DOHH2 (cell line): ENCODE data around the gene LANCL2.

Experiments used
- H3F3A ChIP-seq: fragments of 200-600 bp; sonication (generic), shearing (Covaris generic); 2 replicates; pipeline ENCODE4 v1.6.0; 2016; ENCODE audit warnings: antibody characterized with exemption, mild to moderate bottlenecking; ENCODE audit not compliant: control insufficient read depth, insufficient read depth
- H3K27ac ChIP-seq: fragments of 200-600 bp; sonication (generic); 2 replicates; pipeline ENCODE4 v1.5.1; 2014; ENCODE audit warnings: low read depth, mild to moderate bottlenecking, low read length, moderate library complexity
- H3K27me3 ChIP-seq: fragments of 200-600 bp; sonication (generic); 2 replicates; pipeline ENCODE4 v1.6.1; 2014; ENCODE audit warnings: mild to moderate bottlenecking, low read length, mixed read lengths; ENCODE audit not compliant: control insufficient read depth
- H3K36me3 ChIP-seq: fragments of 200-600 bp; sonication (generic); 2 replicates; pipeline ENCODE4 v1.6.1; 2014; ENCODE audit warnings: mild to moderate bottlenecking, low read length, moderate library complexity, mixed read lengths; ENCODE audit not compliant: control insufficient read depth
- H3K4me1 ChIP-seq: fragments of 200-600 bp; sonication (generic); 2 replicates; pipeline ENCODE4 v1.6.1; 2014; ENCODE audit warnings: mild to moderate bottlenecking, low read length, mixed read lengths; ENCODE audit not compliant: control insufficient read depth
- H3K4me2 ChIP-seq: fragments of 200-600 bp; sonication (generic); 2 replicates; pipeline ENCODE4 v1.6.0; 2014; ENCODE audit warnings: mild to moderate bottlenecking, low read length, moderate library complexity
- H3K4me3 ChIP-seq: fragments of 200-600 bp; sonication (generic); 2 replicates; pipeline ENCODE4 v1.5.1; 2014; ENCODE audit warnings: mild to moderate bottlenecking, low read length, mixed read lengths
- H3K79me2 ChIP-seq: fragments of 200-600 bp; sonication (generic); 2 replicates; pipeline ENCODE4 v1.6.1; 2014; ENCODE audit warnings: mild to moderate bottlenecking, low read length, mixed read lengths; ENCODE audit not compliant: control insufficient read depth
- H3K9me2 ChIP-seq: fragments of 200-600 bp; sonication (generic); replicated peaks from 2 replicates; pipeline ENCODE4 v1.6.1; 2014; ENCODE audit warnings: mild to moderate bottlenecking, low read length, mixed read lengths; ENCODE audit not compliant: control insufficient read depth
- H3K9me3 ChIP-seq: fragments of 200-600 bp; sonication (generic); 2 replicates; pipeline ENCODE4 v1.6.1; 2014; ENCODE audit warnings: antibody characterized with exemption, low read length, mixed read lengths; ENCODE audit not compliant: control insufficient read depth, insufficient read depth
- H4K20me1 ChIP-seq: fragments of 200-600 bp; sonication (generic); 2 replicates; pipeline ENCODE4 v1.6.0; 2014; ENCODE audit warnings: low read depth, mild to moderate bottlenecking, antibody characterized with exemption, low read length, moderate library complexity; ENCODE audit not compliant: control insufficient read depth, insufficient read depth
- EZH2phosphoT487 ChIP-seq: fragments of 200-600 bp; sonication (generic); IDR thresholded peaks from 2 replicates; pipeline ENCODE4 v1.6.1; 2017; ENCODE audit warnings: borderline replicate concordance, mild to moderate bottlenecking, antibody characterized with exemption, low read length, moderate library complexity, mixed read lengths
- TF ChIP-seq, protein P1 (sequence below): fragments of 200-600 bp; sonication (generic); IDR thresholded peaks from one replicate; pipeline ENCODE4 v1.5.1; 2014; ENCODE audit warnings: antibody characterized with exemption, mild to moderate bottlenecking, low read depth, low read length; ENCODE audit not compliant: poor library complexity, severe bottlenecking

LANCL2 gene, protein sequence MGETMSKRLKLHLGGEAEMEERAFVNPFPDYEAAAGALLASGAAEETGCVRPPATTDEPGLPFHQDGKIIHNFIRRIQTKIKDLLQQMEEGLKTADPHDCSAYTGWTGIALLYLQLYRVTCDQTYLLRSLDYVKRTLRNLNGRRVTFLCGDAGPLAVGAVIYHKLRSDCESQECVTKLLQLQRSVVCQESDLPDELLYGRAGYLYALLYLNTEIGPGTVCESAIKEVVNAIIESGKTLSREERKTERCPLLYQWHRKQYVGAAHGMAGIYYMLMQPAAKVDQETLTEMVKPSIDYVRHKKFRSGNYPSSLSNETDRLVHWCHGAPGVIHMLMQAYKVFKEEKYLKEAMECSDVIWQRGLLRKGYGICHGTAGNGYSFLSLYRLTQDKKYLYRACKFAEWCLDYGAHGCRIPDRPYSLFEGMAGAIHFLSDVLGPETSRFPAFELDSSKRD

DNA sequence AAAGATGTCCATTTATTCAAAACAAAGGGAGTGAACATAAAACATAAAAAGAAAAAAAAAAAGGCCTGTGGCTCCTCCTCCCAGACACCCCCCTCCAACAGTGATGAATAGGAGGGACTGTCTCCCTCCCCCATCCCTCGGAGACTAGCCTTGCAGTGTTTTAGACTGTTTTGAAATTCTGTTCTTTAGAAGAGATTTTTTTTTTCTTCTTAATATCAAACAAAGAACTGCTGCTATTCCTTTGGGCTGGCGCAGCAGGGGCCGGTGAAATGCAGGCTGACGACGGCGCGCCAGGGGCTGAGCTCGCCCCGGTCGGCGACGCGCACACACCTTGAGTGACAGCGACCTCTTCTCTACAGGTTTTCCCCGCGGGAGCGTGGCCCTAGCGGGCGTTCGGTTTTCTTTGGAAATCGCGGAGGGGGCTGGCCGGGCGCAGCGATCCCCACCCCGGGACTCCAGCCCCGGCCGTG lies at the start of gene LANCL2:
Gene LANCL2, plus strand, starts transcription at position 133 of the 470 bp plus-strand sequence. CDS start 689 bp downstream, outside the sequence.
- no peaks in the 10 kb centered on the region for H3K9me2 ChIP-seq
- TF ChIP-seq, protein P1, sequence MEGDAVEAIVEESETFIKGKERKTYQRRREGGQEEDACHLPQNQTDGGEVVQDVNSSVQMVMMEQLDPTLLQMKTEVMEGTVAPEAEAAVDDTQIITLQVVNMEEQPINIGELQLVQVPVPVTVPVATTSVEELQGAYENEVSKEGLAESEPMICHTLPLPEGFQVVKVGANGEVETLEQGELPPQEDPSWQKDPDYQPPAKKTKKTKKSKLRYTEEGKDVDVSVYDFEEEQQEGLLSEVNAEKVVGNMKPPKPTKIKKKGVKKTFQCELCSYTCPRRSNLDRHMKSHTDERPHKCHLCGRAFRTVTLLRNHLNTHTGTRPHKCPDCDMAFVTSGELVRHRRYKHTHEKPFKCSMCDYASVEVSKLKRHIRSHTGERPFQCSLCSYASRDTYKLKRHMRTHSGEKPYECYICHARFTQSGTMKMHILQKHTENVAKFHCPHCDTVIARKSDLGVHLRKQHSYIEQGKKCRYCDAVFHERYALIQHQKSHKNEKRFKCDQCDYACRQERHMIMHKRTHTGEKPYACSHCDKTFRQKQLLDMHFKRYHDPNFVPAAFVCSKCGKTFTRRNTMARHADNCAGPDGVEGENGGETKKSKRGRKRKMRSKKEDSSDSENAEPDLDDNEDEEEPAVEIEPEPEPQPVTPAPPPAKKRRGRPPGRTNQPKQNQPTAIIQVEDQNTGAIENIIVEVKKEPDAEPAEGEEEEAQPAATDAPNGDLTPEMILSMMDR: no peak
- TF ChIP-seq EZH2phosphoT487: no peak
- H3K36me3 ChIP-seq: peaks cover 18% of the 10 kb centered on the region
- peak within 1 kb of the TSS; percentile 85 for H3K27ac ChIP-seq
- H4K20me1 ChIP-seq: no peaks in the 10 kb centered on the region
- H3K4me2 ChIP-seq: peak within 1 kb of the TSS; percentile 72
- H3K4me1 ChIP-seq: peaks cover 29% of the 10 kb centered on the region
- no peaks in the 10 kb centered on the region for H3K9me3 ChIP-seq
- H3K4me3 ChIP-seq: peak within 1 kb of the TSS; percentile 97
- no peaks in the 10 kb centered on the region for H3K27me3 ChIP-seq
- H3K79me2 ChIP-seq: peaks cover 8% of the 10 kb centered on the region
- no peaks in the 10 kb centered on the region for H3F3A ChIP-seq

DNA sequence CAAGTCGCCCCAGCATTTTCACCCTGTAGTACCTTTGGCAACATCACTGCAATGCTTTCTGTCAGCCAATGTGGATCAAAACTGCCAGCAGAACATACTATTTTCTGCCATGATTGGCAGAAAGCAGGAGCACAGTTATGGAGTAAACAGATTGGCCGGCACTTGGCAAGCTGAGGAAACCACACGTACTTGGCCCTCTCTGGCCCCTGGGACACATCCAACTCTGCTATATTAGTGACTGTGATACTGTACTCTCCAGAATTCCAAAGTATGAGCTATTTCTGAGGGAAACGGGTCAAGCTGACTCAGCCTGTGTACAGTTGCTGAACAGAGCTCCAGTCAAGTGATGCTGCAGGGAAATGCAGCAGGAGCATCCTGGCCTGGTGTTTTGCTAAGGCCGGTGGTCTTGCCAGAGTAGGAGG lies 39.8 kb upstream of the LANCL2 start:
- Histone ChIP-seq H3K4me1 (no peaks in the 10 kb centered on the region), H3K27me3 (peaks cover 2% of the 10 kb centered on the region), H3K79me2 (no peaks in the 10 kb centered on the region), H3K9me2 (no peaks in the 10 kb centered on the region), H3K27ac (no peak overlapping the region), H3K9me3 (no peaks in the 10 kb centered on the region), H3F3A (no peaks in the 10 kb centered on the region), H3K4me2 (no peak overlapping the region), H3K4me3 (no peak overlapping the region), H4K20me1 (no peaks in the 10 kb centered on the region), H3K36me3 (no peaks in the 10 kb centered on the region)
- TF ChIP-seq, protein P1: no peak
- TF ChIP-seq EZH2phosphoT487: no peak

DNA sequence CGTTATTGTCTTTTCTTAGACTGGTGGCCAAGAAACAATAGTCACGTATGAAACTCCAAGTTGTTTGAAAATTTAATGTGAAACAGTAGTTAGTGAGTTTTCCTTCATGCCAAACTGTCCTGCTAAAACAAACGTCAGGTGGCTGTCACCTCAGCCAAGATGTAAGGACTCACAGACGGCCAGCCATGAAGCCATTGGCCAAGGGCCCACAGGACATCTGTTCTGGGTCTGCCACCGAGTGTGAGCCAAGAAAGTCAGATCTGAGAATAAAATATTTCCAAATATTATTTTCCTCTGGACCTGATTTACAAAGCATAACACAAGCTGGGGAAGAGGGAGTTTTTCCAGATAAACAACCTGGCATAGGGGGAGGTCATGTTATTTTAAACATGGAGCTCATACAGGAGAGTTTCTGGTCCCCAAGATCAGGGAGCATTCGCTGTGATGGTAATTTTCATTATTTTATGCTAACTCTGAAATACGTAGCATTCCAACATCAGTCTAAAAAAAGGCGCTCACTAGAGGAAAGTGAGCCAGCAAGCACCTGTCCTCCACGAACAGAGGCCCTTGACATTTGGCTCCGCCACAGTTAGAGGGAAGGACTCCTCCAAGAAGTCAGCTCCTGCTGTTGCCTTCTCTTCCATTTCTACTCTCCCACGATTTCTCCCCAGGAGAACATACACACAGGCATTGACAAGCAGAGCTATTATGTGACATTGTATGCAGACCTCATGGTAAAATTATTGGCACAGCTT lies 38.9 kb upstream of the LANCL2 start:
- Histone ChIP-seq H3K4me2 (no peak overlapping the region), H3K79me2 (no peaks in the 10 kb centered on the region), H3K4me3 (no peak overlapping the region), H4K20me1 (no peaks in the 10 kb centered on the region), H3K27ac (no peak overlapping the region), H3K27me3 (peaks cover 6% of the 10 kb centered on the region), H3K36me3 (no peaks in the 10 kb centered on the region), H3K9me2 (no peaks in the 10 kb centered on the region), H3K4me1 (no peaks in the 10 kb centered on the region), H3K9me3 (no peaks in the 10 kb centered on the region), H3F3A (no peaks in the 10 kb centered on the region)
- no peak for TF ChIP-seq EZH2phosphoT487
- TF ChIP-seq, protein P1: no peak
